Inflammatory macrophage treated with lipopolysaccharide for 4 hours (primary cell): ENCODE results near the gene IFIH1.
A peak's percentile ranks its signal among the peaks of the same experiment; 100 is the strongest.

Experiments used
- DNase-seq: peaks from one replicate; pipeline ENCODE4 v3.0.0-alpha.2; 2020

IFIH1 gene

GRCh38 chr2:162256591-162256991 lies 61.9 kb downstream of the IFIH1 start:
- no peak for DNase-seq

GRCh38 chr2:162254236-162254871 lies 64.1 kb downstream of the IFIH1 start:
- DNase-seq: peak; percentile 40

- DNase-seq: no peak
Measured at GRCh38 chr2:162253435-162253834, 65.0 kb downstream of the IFIH1 start.

GRCh38 chr2:162252153-162252552 lies 66.3 kb downstream of the IFIH1 start:
- DNase-seq: peak; percentile 46

GRCh38 chr2:162245781-162246180 lies 72.7 kb downstream of the IFIH1 start:
- no peak for DNase-seq

GRCh38 chr2:162245061-162245460 lies 73.4 kb downstream of the IFIH1 start:
- DNase-seq: no peak

GRCh38 chr2:162244541-162245031 lies 73.9 kb downstream of the IFIH1 start:
- no peak for DNase-seq

GRCh38 chr2:162243715-162244114 lies 74.8 kb downstream of the IFIH1 start:
- DNase-seq: no peak

- DNase-seq: no peak
Measured at GRCh38 chr2:162243294-162243693, 75.2 kb downstream of the IFIH1 start, which contains the start of gene FAP. TSS of gene FAP (minus strand) at chr2:162243445. CDS start at chr2:162243327, 118 bp downstream.

- no peak for DNase-seq
Measured at GRCh38 chr2:162242586-162243280, 75.8 kb downstream of the IFIH1 start.

GRCh38 chr2:162241571-162241970 lies 76.9 kb downstream of the IFIH1 start:
- no peak for DNase-seq

GRCh38 chr2:162234620-162235462 lies 83.6 kb downstream of the IFIH1 start:
- no peak for DNase-seq

- peak; percentile 64 for DNase-seq
Measured at GRCh38 chr2:162233197-162233596, 85.3 kb downstream of the IFIH1 start.

- DNase-seq: no peak
Measured at GRCh38 chr2:162232671-162233070, 85.8 kb downstream of the IFIH1 start.

- no peak for DNase-seq
Measured at GRCh38 chr2:162232027-162232426, 86.5 kb downstream of the IFIH1 start.

GRCh38 chr2:162230761-162231160 lies 87.7 kb downstream of the IFIH1 start:
- no peak for DNase-seq

- no peak for DNase-seq
Measured at GRCh38 chr2:162226836-162227235, 91.6 kb downstream of the IFIH1 start.

GRCh38 chr2:162221064-162221463 lies 97.4 kb downstream of the IFIH1 start:
- DNase-seq: peak; percentile 60

- DNase-seq: no peak
Measured at GRCh38 chr2:162220368-162220767, 98.1 kb downstream of the IFIH1 start.

- DNase-seq: no peak
Measured at GRCh38 chr2:162219426-162219825, 99.1 kb downstream of the IFIH1 start.

- no peak for DNase-seq
Measured at GRCh38 chr2:162217598-162217997, 100.9 kb downstream of the IFIH1 start.
